GM20000 (cell line): ENCODE results near the gene ARHGAP8.
"Not testable (repeated sequence)": the region's sequence is repeated elsewhere in the genome, so short reads cannot be mapped to it uniquely, and the experiment has no call there.

Source experiments
- DNase-seq: peaks from one replicate; pipeline ENCODE4 v3.0.0; 2012; ENCODE audit warnings: low spot score
- CTCF ChIP-seq: IDR thresholded peaks from 2 replicates; pipeline ENCODE4 v1.5.1; 2012; ENCODE audit warnings: mild to moderate bottlenecking, control low read depth; ENCODE audit errors: extremely low read depth, missing control alignments

The ARHGAP8 gene

GRCh38 chr22:44743247-44743646 is 9.1 kb upstream of the ARHGAP8 start:
- no peak for TF ChIP-seq CTCF
- DNase-seq: no peak

DNA sequence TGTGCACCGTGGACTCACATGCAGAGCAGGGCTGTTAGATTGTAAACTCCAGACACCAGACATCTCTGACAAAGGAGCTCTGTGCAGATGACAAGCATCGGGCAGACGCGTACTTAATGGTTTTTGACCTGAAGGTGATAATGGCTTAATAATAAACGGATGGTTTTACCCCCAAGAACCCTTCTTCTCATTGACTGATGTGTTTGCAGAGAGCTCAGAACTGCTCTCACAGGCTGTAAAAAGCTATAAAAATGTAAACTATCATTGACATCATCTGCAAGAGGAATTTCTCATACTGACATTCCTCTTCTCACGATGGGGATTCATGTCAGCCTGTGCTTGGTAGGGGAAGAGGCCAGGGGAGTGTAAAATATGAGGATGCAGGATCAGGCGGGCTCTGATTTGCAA is 8.6 kb upstream of the ARHGAP8 start:
- TF ChIP-seq CTCF: no peak
- no peak for DNase-seq

DNA sequence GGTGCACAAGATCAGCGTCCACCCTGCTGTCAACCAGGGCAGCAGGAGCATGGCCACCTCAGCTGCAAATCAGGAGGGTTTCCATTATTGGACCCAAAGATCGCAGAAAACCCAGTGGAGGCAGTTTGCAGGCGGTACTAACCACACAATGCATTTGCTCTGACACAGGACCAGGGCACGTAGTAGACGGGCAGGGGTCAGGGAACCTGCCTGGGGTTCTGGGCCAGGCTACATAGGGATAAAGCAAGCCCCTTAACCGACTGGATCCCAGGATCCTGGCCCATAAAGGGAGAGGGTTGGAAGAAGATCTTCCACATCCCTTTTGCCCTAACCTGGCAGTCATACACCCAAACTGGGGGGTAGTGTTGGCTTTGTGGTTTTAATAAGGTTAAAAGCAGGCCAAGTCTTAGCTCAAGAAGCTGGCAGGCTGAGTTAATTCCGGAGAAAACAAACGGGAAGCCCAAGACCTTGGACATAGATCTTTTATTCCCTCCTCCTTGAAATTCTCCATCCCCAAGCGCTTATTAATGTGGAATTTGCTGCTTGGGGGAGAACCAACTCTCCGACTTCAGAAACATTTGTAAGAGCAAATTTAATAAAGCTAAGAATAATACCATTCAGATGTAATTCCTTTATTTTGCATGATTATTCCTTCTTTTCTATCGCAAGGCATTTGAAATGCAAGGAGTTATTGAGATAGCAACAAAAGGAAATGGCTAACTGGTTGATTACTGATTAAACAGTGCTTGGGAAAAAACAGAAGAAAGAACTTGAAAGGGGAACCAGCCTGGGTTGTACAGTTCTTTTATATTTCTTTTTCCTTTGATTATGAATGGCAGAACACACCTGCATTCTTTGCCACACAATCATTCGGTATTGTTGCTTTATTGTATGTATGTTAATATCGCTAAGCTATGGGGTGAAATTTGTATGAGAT is 6.3 kb upstream of the ARHGAP8 start:
- DNase-seq: no peak
- TF ChIP-seq CTCF: no peak

DNA sequence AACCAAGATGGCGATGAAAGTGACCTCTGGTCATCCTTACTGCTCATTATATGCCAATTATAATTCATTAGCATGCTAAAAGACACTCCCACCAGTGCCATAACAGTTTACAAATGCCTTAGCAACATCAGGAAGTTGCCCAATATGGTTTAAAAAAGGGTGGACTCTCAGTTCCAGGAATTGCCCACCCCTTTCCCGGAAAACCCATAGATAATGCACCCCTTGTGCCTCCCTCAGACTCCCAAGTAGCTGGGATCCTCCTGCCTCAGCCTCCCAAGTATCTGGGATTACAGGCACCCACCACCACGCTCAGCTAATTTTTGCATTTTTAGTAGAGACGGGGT is 4.6 kb upstream of the ARHGAP8 start:
- DNase-seq: not testable (repeated sequence)

DNA sequence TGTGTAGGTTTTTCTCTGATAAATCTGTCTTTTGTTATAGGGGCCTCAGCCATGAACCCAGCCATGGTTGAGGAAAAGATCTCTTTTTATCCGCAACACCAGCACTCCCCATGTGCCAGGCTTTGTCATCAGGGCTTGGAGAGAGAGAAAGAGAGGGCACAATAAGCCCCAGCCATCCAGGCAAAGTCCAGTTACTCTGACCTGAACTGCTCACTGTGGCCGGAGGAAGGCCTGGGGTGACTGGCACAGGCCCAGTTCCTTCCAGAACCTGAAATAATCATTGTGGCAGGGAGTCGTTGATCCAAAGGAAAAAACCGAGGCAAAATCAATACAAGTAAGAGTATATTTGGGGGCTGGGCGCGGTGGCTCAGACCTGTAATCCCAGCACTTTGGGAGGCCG is 3.9 kb upstream of the ARHGAP8 start:
- no peak for DNase-seq
- no peak for TF ChIP-seq CTCF

GRCh38 chr22:44750481-44750880 is 1.9 kb upstream of the ARHGAP8 start:
- no peak for TF ChIP-seq CTCF
- DNase-seq: no peak

- TF ChIP-seq CTCF: no peak
- no peak for DNase-seq
These were observed 1.0 kb downstream of the ARHGAP8 start for GRCh38 chr22:44753189-44754042.
